Upper lobe of left lung (tissue), 6 donors: ENCODE measurements around the gene USP36. TPM values are rescaled to one million over a fixed set of nuclear protein-coding genes. Genes with fewer than 3 reads are reported as not detected.

ENCODE experiments used
- ATAC-seq, 2 donors: fragments of 200-7000 bp; cut with Tn5 transposase; one replicate each; pipeline ENCODE4 v1.9.1; 2022; ENCODE audit warnings: mild to moderate bottlenecking in 2 of 2, moderate library complexity in 2 of 2; ENCODE audit not compliant: low FRiP score in 2 of 2
- DNase-seq, 2 donors: peaks; one replicate each; pipeline ENCODE4 v3.0.0-alpha.2; 2019 to 2020
- H3K27ac ChIP-seq, 4 donors: fragments of 200-600 bp; sonication (generic); one replicate each; pipeline ENCODE4 v1.5.1; 2016 to 2019
- H3K27me3 ChIP-seq, 4 donors: fragments of 200-600 bp; sonication (generic); one replicate each; pipeline ENCODE4 v1.5.1; 2017 to 2019
- H3K36me3 ChIP-seq, 4 donors: fragments of 200-600 bp; sonication (generic); one replicate each; pipeline ENCODE4 v1.5.1; 2016 to 2019
- H3K4me1 ChIP-seq, 4 donors: fragments of 200-600 bp; sonication (generic); one replicate each; pipeline ENCODE4 v1.5.1; 2018 to 2019
- H3K4me3 ChIP-seq, 4 donors: fragments of 200-600 bp; sonication (generic); one replicate each; pipeline ENCODE4 v1.5.1; 2017 to 2019; ENCODE audit warnings: mild to moderate bottlenecking in 2 of 4, moderate library complexity in 1 of 4
- H3K9me3 ChIP-seq, 4 donors: fragments of 200-600 bp; sonication (generic); one replicate each; pipeline ENCODE4 v1.5.1; 2018 to 2019
- EP300 ChIP-seq, 4 donors: sonication (generic); formaldehyde crosslinking; IDR thresholded peaks; one replicate each; pipeline ENCODE4 v1.5.1; 2017; ENCODE audit warnings: antibody characterized with exemption in 4 of 4, control low read depth in 2 of 4
- POLR2A ChIP-seq, 4 donors: fragments of 450-650 bp; IDR thresholded peaks; one replicate each; pipeline ENCODE4 v1.5.1; 2016 to 2017; ENCODE audit warnings: antibody characterized with exemption in 4 of 4, mild to moderate bottlenecking in 2 of 4
- POLR2AphosphoS5 ChIP-seq, 2 donors: sonication (generic); formaldehyde crosslinking; IDR thresholded peaks; one replicate each; pipeline ENCODE4 v1.5.1; 2017; ENCODE audit warnings: antibody characterized with exemption in 2 of 2
- WGBS, 2 donors: methylation state at CpG; one replicate each; pipeline ENCODE4 v1.1.5; 2017 to 2018; 5-methylcytosine and 5-hydroxymethylcytosine counted together
- total RNA-seq, 6 donors: library from RNA; depleted of rRNA in 4 of 6; stranded (reverse); fragments of >200 nt in 4 of 6; gene quantifications; one replicate each; pipeline versions ENCODE4 v1.1.0 to v1.2.1, GENCODE V29; 2016 to 2021
- TF ChIP-seq, protein P1 (sequence below), 6 experiments: fragments of 450-650 bp in 4 of 6; fragments of 200-600 bp in 2 of 6; sonication (generic) in 2 of 6; IDR thresholded peaks; one replicate each; pipeline ENCODE4 v1.5.1; 2016 to 2019; ENCODE audit warnings: antibody characterized with exemption in 6 of 6
- donor health status: DM: no; HTN: no; CAD: no; lungs with moderate emphysema.
- donor health status: DM: no; HTN: yes; CAD: no; lungs with severe emphysema.

USP36 gene
- total RNA-seq, 6 donors from 2014 or later = 31.1 to 76.5 (median 55.4) TPM

DNA sequence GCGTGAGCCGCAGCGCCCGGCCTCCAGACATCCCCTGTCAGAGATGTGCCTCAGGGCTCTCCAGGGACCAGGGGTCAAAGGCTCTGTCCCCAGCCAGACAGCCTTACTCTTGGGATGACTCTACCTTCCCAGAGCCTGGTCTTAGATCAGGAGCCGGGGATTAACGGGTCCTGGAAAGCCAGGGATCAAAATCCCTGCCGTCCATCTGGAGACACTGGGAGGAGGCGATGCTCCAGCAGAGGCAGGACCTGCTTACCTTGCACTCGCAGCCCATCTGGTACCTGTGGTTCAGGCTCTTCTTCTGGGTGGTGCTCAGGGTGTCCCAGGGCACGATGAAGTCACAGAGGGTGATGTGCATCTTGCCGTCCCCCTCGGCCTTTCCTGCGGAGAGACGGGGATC, 16.7 kb upstream of the USP36 start:
- no peak overlapping the region for H3K27ac ChIP-seq
- H3K4me3 ChIP-seq = no peak overlapping the region
- TF ChIP-seq, protein P1, sequence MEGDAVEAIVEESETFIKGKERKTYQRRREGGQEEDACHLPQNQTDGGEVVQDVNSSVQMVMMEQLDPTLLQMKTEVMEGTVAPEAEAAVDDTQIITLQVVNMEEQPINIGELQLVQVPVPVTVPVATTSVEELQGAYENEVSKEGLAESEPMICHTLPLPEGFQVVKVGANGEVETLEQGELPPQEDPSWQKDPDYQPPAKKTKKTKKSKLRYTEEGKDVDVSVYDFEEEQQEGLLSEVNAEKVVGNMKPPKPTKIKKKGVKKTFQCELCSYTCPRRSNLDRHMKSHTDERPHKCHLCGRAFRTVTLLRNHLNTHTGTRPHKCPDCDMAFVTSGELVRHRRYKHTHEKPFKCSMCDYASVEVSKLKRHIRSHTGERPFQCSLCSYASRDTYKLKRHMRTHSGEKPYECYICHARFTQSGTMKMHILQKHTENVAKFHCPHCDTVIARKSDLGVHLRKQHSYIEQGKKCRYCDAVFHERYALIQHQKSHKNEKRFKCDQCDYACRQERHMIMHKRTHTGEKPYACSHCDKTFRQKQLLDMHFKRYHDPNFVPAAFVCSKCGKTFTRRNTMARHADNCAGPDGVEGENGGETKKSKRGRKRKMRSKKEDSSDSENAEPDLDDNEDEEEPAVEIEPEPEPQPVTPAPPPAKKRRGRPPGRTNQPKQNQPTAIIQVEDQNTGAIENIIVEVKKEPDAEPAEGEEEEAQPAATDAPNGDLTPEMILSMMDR (IDR thresholded peaks at IDR 0.05) = no peak
- no peak for TF ChIP-seq EP300 (IDR thresholded peaks at IDR 0.05)
- TF ChIP-seq POLR2A (IDR thresholded peaks at IDR 0.05) = no peak
- TF ChIP-seq POLR2AphosphoS5 (IDR thresholded peaks at IDR 0.05) = no peak
- H3K9me3 ChIP-seq = no peaks in the 10 kb centered on the region
- WGBS, 2 donors = 89 to 96% methylated on average over 13 to 14 of the region's 14 CpGs
- peaks cover 0 to 47% (median 17%) of the 10 kb centered on the region in 4 donors for H3K36me3 ChIP-seq
- H3K27me3 ChIP-seq = no peaks in the 10 kb centered on the region
- no peak for ATAC-seq
- DNase-seq = no peak
- H3K4me1 ChIP-seq = peaks cover 0 to under 1% (median 0%) of the 10 kb centered on the region in 4 donors

- Histone ChIP-seq H3K36me3 (peaks cover 0 to 47% (median 17%) of the 10 kb centered on the region in 4 donors), H3K4me3 (no peak overlapping the region), H3K4me1 (no peaks in the 10 kb centered on the region), H3K27ac (no peak overlapping the region), H3K9me3 (no peaks in the 10 kb centered on the region), H3K27me3 (no peaks in the 10 kb centered on the region)
- whole genome bisulfite sequencing, 2 donors = 91 to 95% methylated on average over 19 to 25 of the region's 25 CpGs
- DNase-seq (no peak), ATAC-seq (no peak)
- TF ChIP-seq, protein P1 (IDR thresholded peaks at IDR 0.05) = no peak
- TF ChIP-seq POLR2A (IDR thresholded peaks at IDR 0.05) (no peak), EP300 (IDR thresholded peaks at IDR 0.05) (no peak), POLR2AphosphoS5 (IDR thresholded peaks at IDR 0.05) (no peak)
Measured at GRCh38 chr17:78855561-78856165, 15.0 kb upstream of the USP36 start.

DNA sequence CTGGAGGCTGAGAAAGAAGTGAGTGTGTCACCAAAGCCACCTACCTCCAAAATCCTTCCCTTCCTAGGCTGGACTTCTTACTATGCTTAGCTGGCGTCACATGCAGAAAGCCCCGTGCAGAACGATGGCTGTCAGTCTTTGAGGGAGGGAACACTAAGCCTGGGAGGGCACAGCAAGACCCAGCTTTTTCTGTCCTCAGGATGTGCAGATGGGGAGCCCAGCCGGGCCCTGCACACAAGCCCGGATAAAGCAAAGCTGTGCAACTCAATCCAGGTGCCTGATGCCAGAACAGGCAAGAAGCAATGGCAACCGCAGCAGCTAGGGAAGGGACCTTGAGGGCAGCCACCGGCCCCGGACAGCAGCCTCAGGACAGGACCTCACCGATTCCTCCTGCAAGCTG, 13.9 kb upstream of the USP36 start:
- TF ChIP-seq, protein P1 (IDR thresholded peaks at IDR 0.05) = no peak
- no peak for TF ChIP-seq EP300 (IDR thresholded peaks at IDR 0.05)
- TF ChIP-seq POLR2AphosphoS5 (IDR thresholded peaks at IDR 0.05) = no peak
- Histone ChIP-seq H3K27me3 (no peaks in the 10 kb centered on the region), H3K36me3 (peaks cover 0 to 42% (median 17%) of the 10 kb centered on the region in 4 donors), H3K4me1 (no peaks in the 10 kb centered on the region), H3K27ac (no peak overlapping the region), H3K4me3 (no peak overlapping the region), H3K9me3 (no peaks in the 10 kb centered on the region)
- DNase-seq = no peak
- WGBS, 2 donors = 90 to 95% methylated on average over 7 to 9 of the region's 9 CpGs
- ATAC-seq = no peak

GRCh38 chr17:78853926-78854394, 13.3 kb upstream of the USP36 start:
- no peak for TF ChIP-seq POLR2A (IDR thresholded peaks at IDR 0.05)
- TF ChIP-seq, protein P1 (IDR thresholded peaks at IDR 0.05) = no peak
- no peak for TF ChIP-seq EP300 (IDR thresholded peaks at IDR 0.05)
- no peak for TF ChIP-seq POLR2AphosphoS5 (IDR thresholded peaks at IDR 0.05)
- Histone ChIP-seq H3K4me3 (no peak overlapping the region), H3K36me3 (peaks cover 0 to 42% (median 17%) of the 10 kb centered on the region in 4 donors), H3K27ac (no peak overlapping the region), H3K9me3 (no peaks in the 10 kb centered on the region), H3K27me3 (no peaks in the 10 kb centered on the region), H3K4me1 (no peaks in the 10 kb centered on the region)
- WGBS, 2 donors = 66 to 77% methylated on average over 11 of the region's 11 CpGs
- DNase-seq (no peak), ATAC-seq (no peak)

- no peak for ATAC-seq
- no peak overlapping the region for H3K4me3 ChIP-seq
- DNase-seq = no peak
- H3K27ac ChIP-seq = no peak overlapping the region
- no peaks in the 10 kb centered on the region for H3K27me3 ChIP-seq
- H3K4me1 ChIP-seq = no peaks in the 10 kb centered on the region
- 72 to 80% methylated on average over 11 to 16 of the region's 16 CpGs for WGBS, 2 donors
- H3K36me3 ChIP-seq = peaks cover 0 to 42% (median 17%) of the 10 kb centered on the region in 4 donors
- no peak for TF ChIP-seq POLR2AphosphoS5 (IDR thresholded peaks at IDR 0.05)
- TF ChIP-seq, protein P1 (IDR thresholded peaks at IDR 0.05) = peak in 1 of 6 experiments; percentile 10
- no peaks in the 10 kb centered on the region for H3K9me3 ChIP-seq
Measured at GRCh38 chr17:78852709-78853121, 12.1 kb upstream of the USP36 start.
